ENCODE data around the gene MEP1B. TPM values are rescaled to one million over a fixed set of nuclear protein-coding genes. Genes with fewer than 3 reads are reported as not detected.
"Not testable (repeated sequence)": the region's sequence is repeated elsewhere in the genome, so short reads cannot be mapped to it uniquely, and the experiment has no call there.

The MEP1B gene
- total RNA-seq, 1 donor from 2014 or later = not detected

DNA sequence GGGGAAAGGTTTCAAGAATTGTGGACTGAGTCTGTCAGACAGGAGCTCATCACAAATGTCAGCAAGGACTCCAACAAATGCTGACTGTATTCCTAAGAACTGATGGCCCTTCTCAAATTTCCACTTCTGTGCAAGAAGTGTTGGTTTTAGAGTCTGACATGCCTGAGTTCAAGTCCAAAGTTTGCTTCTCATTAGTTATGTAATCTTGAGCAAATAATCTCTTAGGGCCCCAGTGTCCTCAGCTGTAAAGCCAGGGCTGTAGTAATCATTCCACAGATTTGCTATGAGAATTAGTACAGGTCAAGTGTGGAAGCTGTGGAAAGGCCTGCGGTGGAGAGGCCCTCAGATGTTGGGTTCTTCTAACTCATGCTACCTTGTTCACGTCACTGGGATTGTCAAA, 23.9 kb downstream of the MEP1B start:
- TF ChIP-seq CTCF (IDR thresholded peaks at IDR 0.05; ENCODE audit: unreplicated experiment) = no peak

DNA sequence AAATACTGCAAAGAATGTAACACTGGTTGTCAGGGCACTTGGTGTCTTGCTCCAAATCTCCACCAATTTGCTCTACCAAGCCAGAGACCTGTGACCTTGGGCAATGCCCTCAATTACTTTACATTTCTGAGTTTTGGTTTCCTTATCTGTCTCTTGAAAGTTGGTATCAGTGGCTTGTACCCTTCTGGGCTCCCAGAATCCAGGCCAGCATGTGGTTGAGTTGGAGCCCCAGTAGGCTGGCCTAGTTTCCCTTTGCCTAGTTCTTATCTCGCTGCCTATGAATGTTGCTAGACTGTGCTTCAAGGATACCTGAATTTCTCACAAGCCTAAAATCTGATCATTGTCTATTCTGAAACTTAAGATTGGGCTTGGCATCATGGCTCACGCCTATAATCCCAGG, 26.6 kb downstream of the MEP1B start:
- no peak for DNase-seq (ENCODE audit: low spot score, unreplicated experiment)
- no peak for TF ChIP-seq CTCF (IDR thresholded peaks at IDR 0.05; ENCODE audit: unreplicated experiment)
- Mint-ChIP-seq H3K27me3 (no peaks in the 10 kb centered on the region), H3K36me3 (ENCODE audit: insufficient read depth) (no peaks in the 10 kb centered on the region), H3K4me3 (ENCODE audit: low read depth) (no peak overlapping the region), H3K9me3 (ENCODE audit: low read depth) (no peaks in the 10 kb centered on the region), H3K27ac (no peak overlapping the region), H3K4me1 (ENCODE audit: low read depth) (peaks cover 3% of the 10 kb centered on the region)

More for the DNA sequence above, 23.9 kb downstream of the MEP1B start:
- Mint-ChIP-seq H3K27me3 (no peaks in the 10 kb centered on the region), H3K9me3 (ENCODE audit: low read depth) (no peaks in the 10 kb centered on the region), H3K4me3 (ENCODE audit: low read depth) (no peak overlapping the region), H3K36me3 (ENCODE audit: insufficient read depth) (no peaks in the 10 kb centered on the region), H3K27ac (no peak overlapping the region), H3K4me1 (ENCODE audit: low read depth) (peaks cover 5% of the 10 kb centered on the region)
- no peak for DNase-seq (ENCODE audit: low spot score, unreplicated experiment)

DNA sequence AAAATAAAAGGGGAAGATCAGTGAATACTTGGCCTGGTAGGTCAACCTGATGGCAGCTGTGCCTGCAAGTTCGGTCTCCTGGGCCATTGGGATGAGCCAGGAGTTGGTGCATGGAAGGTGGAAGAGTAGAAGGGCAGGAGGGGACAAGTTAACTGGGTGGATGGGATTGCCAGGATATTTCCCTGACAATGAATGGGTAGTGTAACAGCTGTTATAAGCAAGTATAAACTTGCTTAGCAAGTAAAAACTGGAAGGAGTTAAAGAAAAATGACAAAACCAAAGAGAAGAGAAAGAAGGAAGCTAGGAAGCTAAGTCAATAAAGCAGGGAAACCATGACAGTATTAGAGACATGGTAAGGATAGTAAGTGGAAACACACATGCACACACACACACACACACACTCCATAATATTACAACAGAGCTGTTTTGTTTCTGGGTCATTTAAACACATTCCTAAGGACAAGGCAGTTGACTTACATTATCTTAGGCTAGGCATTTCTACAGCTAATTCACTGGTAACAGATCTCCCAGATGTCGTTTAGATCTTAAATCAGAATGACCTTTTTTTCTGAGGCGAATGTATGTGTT, 29.7 kb downstream of the MEP1B start:
- H3K36me3 Mint-ChIP-seq (ENCODE audit: insufficient read depth) = no peaks in the 10 kb centered on the region
- no peaks in the 10 kb centered on the region for H3K27me3 Mint-ChIP-seq
- no peaks in the 10 kb centered on the region for H3K9me3 Mint-ChIP-seq (ENCODE audit: low read depth)
- DNase-seq (ENCODE audit: low spot score, unreplicated experiment) = no peak
- no peak for TF ChIP-seq CTCF (IDR thresholded peaks at IDR 0.05; ENCODE audit: unreplicated experiment)
- no peak overlapping the region for H3K4me3 Mint-ChIP-seq (ENCODE audit: low read depth)
- H3K4me1 Mint-ChIP-seq (ENCODE audit: low read depth) = no peaks in the 10 kb centered on the region
- no peak overlapping the region for H3K27ac Mint-ChIP-seq

GRCh38 chr18:32233348-32233747, 43.5 kb downstream of the MEP1B start:
- H3K27me3 Mint-ChIP-seq; H3K9me3 Mint-ChIP-seq (ENCODE audit: low read depth); H3K4me1 Mint-ChIP-seq (ENCODE audit: low read depth); H3K27ac Mint-ChIP-seq; H3K36me3 Mint-ChIP-seq (ENCODE audit: insufficient read depth); H3K4me3 Mint-ChIP-seq (ENCODE audit: low read depth); DNase-seq (ENCODE audit: low spot score, unreplicated experiment): not testable (repeated sequence)

GRCh38 chr18:32237049-32237448, 47.2 kb downstream of the MEP1B start:
- Mint-ChIP-seq H3K4me3 (ENCODE audit: low read depth) (no peak overlapping the region), H3K36me3 (ENCODE audit: insufficient read depth) (peaks cover 2% of the 10 kb centered on the region), H3K27me3 (no peaks in the 10 kb centered on the region), H3K9me3 (ENCODE audit: low read depth) (peaks cover 4% of the 10 kb centered on the region), H3K27ac (no peak overlapping the region), H3K4me1 (ENCODE audit: low read depth) (no peaks in the 10 kb centered on the region)
- no peak for DNase-seq (ENCODE audit: low spot score, unreplicated experiment)
- TF ChIP-seq CTCF (IDR thresholded peaks at IDR 0.05; ENCODE audit: unreplicated experiment) = no peak

- peaks cover 3% of the 10 kb centered on the region for H3K9me3 Mint-ChIP-seq (ENCODE audit: low read depth)
- H3K27ac Mint-ChIP-seq = no peak overlapping the region
- no peaks in the 10 kb centered on the region for H3K27me3 Mint-ChIP-seq
- no peak for TF ChIP-seq CTCF (IDR thresholded peaks at IDR 0.05; ENCODE audit: unreplicated experiment)
- H3K4me3 Mint-ChIP-seq (ENCODE audit: low read depth) = no peak overlapping the region
- H3K4me1 Mint-ChIP-seq (ENCODE audit: low read depth) = no peaks in the 10 kb centered on the region
- no peak for DNase-seq (ENCODE audit: low spot score, unreplicated experiment)
- peaks cover 2% of the 10 kb centered on the region for H3K36me3 Mint-ChIP-seq (ENCODE audit: insufficient read depth)
Observed at GRCh38 chr18:32238635-32239268, 48.9 kb downstream of the MEP1B start.
